SK-N-SH (cell line): ENCODE measurements around the gene RASD2. TPM values are rescaled to one million over a fixed set of nuclear protein-coding genes. Genes with fewer than 3 reads are reported as not detected.

Experiments used
- CTCF ChIA-PET: fragments of 300-600, 350-600 bp; formaldehyde crosslinking; extraction: SDS; loops from one replicate; lab custom pipeline; 2021; lab: Yijun Ruan, JAX
- POLR2A ChIA-PET: fragments of 350-600 bp; sonication (Branson Sonifier 250); formaldehyde crosslinking; extraction: SDS; loops from one replicate; lab custom pipeline; 2020; ENCODE audit warnings: antibody characterized with exemption, inconsistent platforms; lab: Yijun Ruan, JAX
- DNase-seq: peaks from one replicate; pipeline ENCODE4 v3.0.0; 2012
- H2AFZ ChIP-seq: fragments of 200-600 bp; sonication (generic); 2 replicates; pipeline ENCODE4 v1.8.1; 2016; ENCODE audit warnings: antibody characterized with exemption, mild to moderate bottlenecking, low read depth
- H3F3A ChIP-seq: fragments of 200-600 bp; sonication (generic); replicated peaks from 2 replicates; pipeline ENCODE3; 2016; ENCODE audit warnings: antibody characterized with exemption, mild to moderate bottlenecking; ENCODE audit not compliant: insufficient read depth
- H3K27ac ChIP-seq, 2 experiments: fragments of 200-500 bp in 1 of 2; fragments of 200-600 bp in 1 of 2; sonication (Bioruptor generic) in 1 of 2; sonication (generic), shearing (Covaris generic) in 1 of 2; 2 replicates each; pipeline versions ENCODE4 v1.5.1 to v1.6.1; 2014 to 2016; ENCODE audit warnings: low read depth in 2 of 2, inconsistent platforms in 1 of 2, low read length in 1 of 2, mild to moderate bottlenecking in 1 of 2, mixed read lengths in 1 of 2
- H3K27me3 ChIP-seq: fragments of 200-600 bp; sonication (generic), shearing (Covaris generic); 2 replicates; pipeline ENCODE4 v1.6.1; 2016; ENCODE audit warnings: mixed run types; ENCODE audit not compliant: insufficient read depth
- H3K36me3 ChIP-seq, 2 experiments: fragments of 200-500 bp in 1 of 2; fragments of 200-600 bp in 1 of 2; sonication (Bioruptor generic) in 1 of 2; sonication (generic) in 1 of 2; replicated peaks in 1 of 2; 2 replicates each; pipeline versions ENCODE3 to v1.5.1; 2014 to 2016; ENCODE audit warnings: low read length in 1 of 2, mild to moderate bottlenecking in 1 of 2; ENCODE audit not compliant: insufficient read depth in 2 of 2, control insufficient read depth in 1 of 2
- H3K4me1 ChIP-seq, 2 experiments: fragments of 200-500 bp in 1 of 2; fragments of 200-600 bp in 1 of 2; sonication (Bioruptor generic) in 1 of 2; sonication (generic), shearing (Covaris generic) in 1 of 2; 2 replicates each; pipeline versions ENCODE4 v1.5.1 to v1.6.1; 2014 to 2016; ENCODE audit warnings: low read depth in 1 of 2, low read length in 1 of 2, mixed run types in 1 of 2; ENCODE audit not compliant: insufficient read depth in 2 of 2, control insufficient read depth in 1 of 2
- H3K4me2 ChIP-seq: fragments of 200-600 bp; sonication (generic), shearing (Covaris generic); 2 replicates; pipeline ENCODE4 v1.6.1; 2017; ENCODE audit warnings: mixed run types
- H3K4me3 ChIP-seq, 2 experiments: fragments of 200-500 bp in 1 of 2; fragments of 200-600 bp in 1 of 2; sonication (Bioruptor generic) in 1 of 2; sonication (generic), shearing (Covaris generic) in 1 of 2; 2 replicates each; pipeline versions ENCODE4 v1.5.1 to v1.8.1; 2014 to 2016; ENCODE audit warnings: low read depth in 2 of 2, inconsistent platforms in 1 of 2, low read length in 1 of 2, mild to moderate bottlenecking in 1 of 2, mixed read lengths in 1 of 2, moderate library complexity in 1 of 2
- H3K79me2 ChIP-seq: fragments of 200-600 bp; sonication (generic); 2 replicates; pipeline ENCODE4 v1.8.1; 2017; ENCODE audit warnings: mild to moderate bottlenecking; ENCODE audit not compliant: insufficient read depth
- H3K9ac ChIP-seq: fragments of 200-600 bp; sonication (generic); 2 replicates; pipeline ENCODE4 v1.6.1; 2017; ENCODE audit warnings: mixed run types
- H3K9me2 ChIP-seq: fragments of 200-600 bp; sonication (generic); 2 replicates; pipeline ENCODE4 v1.6.1; 2017; ENCODE audit warnings: mixed run types
- H3K9me3 ChIP-seq: fragments of 200-600 bp; sonication (generic); 2 replicates; pipeline ENCODE4 v1.6.1; 2017; ENCODE audit warnings: mixed run types, mild to moderate bottlenecking, moderate library complexity
- H4K20me1 ChIP-seq: fragments of 200-600 bp; sonication (generic); 2 replicates; pipeline ENCODE4 v1.6.1; 2017; ENCODE audit warnings: mild to moderate bottlenecking, mixed run types; ENCODE audit not compliant: insufficient read depth
- CHD2 ChIP-seq: fragments of 150-350 bp; IDR thresholded peaks from 2 replicates; pipeline ENCODE4 v1.6.1; 2018; ENCODE audit warnings: low read length; ENCODE audit not compliant: partially characterized antibody
- ELF1 ChIP-seq: IDR thresholded peaks from 2 replicates; pipeline ENCODE4 v1.4.0; 2012
- EP300 ChIP-seq, 2 experiments: IDR thresholded peaks; 2 replicates each; pipeline versions ENCODE4 v1.4.0 to v1.6.1; 2012; ENCODE audit warnings: borderline replicate concordance in 1 of 2, low read depth in 1 of 2, low read length in 1 of 2
- EZH2phosphoT487 ChIP-seq: fragments of 200-600 bp; sonication (generic); IDR thresholded peaks from 2 replicates; pipeline ENCODE4 v1.6.1; 2017; ENCODE audit warnings: low read depth, mixed run types, mild to moderate bottlenecking, antibody characterized with exemption, moderate library complexity, borderline replicate concordance
- FOXJ3 ChIP-seq: sonication (generic); formaldehyde crosslinking; IDR thresholded peaks from 2 replicates; pipeline ENCODE4 v1.5.1; 2020; ENCODE audit warnings: mild to moderate bottlenecking, missing genetic modification reagents
- GATA2 ChIP-seq: sonication (generic); formaldehyde crosslinking; IDR thresholded peaks from 2 replicates; pipeline ENCODE4 v1.5.0; 2020; ENCODE audit warnings: mild to moderate bottlenecking, missing genetic modification reagents
- JUND ChIP-seq: IDR thresholded peaks from 2 replicates; pipeline ENCODE4 v1.4.0; 2012
- MEF2A ChIP-seq: IDR thresholded peaks from 2 replicates; pipeline ENCODE4 v1.4.0; 2012; ENCODE audit warnings: low read depth, borderline replicate concordance
- NFIC ChIP-seq: IDR thresholded peaks from 2 replicates; pipeline ENCODE4 v1.4.0; 2012; ENCODE audit warnings: borderline replicate concordance
- NRF1 ChIP-seq: IDR thresholded peaks from 2 replicates; pipeline ENCODE4 v1.6.1; 2012; ENCODE audit warnings: low read depth, mild to moderate bottlenecking, low read length
- POLR2AphosphoS5 ChIP-seq: IDR thresholded peaks from 2 replicates; pipeline ENCODE4 v1.6.1; 2012; ENCODE audit warnings: low read depth, low read length
- RXRA ChIP-seq: IDR thresholded peaks from 2 replicates; pipeline ENCODE4 v1.4.0; 2012; ENCODE audit warnings: low read depth, mild to moderate bottlenecking, borderline replicate concordance
- SIN3A ChIP-seq: IDR thresholded peaks from 2 replicates; pipeline ENCODE4 v1.6.1; 2012; ENCODE audit warnings: low read depth, mild to moderate bottlenecking, low read length, moderate library complexity, borderline replicate concordance
- SMC3 ChIP-seq: IDR thresholded peaks from 2 replicates; pipeline ENCODE4 v1.6.1; 2012; ENCODE audit warnings: low read depth, low read length, improper control_type of control experiment
- WGBS: methylation state at CpG from one replicate; pipeline ENCODE4 v1.1.6; 2017; ENCODE audit warnings: low lambda C conversion rate; 5-methylcytosine and 5-hydroxymethylcytosine counted together
- polyA plus RNA-seq, 3 experiments: library from polyadenylated mRNA; depleted of rRNA; stranded (reverse); fragments of >200 nt; gene quantifications; 2 replicates each; pipeline ENCODE4 v1.2.3, GENCODE V29; 2012
- TF ChIP-seq, protein P1 (sequence below): IDR thresholded peaks from 2 replicates; pipeline ENCODE4 v1.4.0; 2012; ENCODE audit warnings: low read depth, borderline replicate concordance
- TF ChIP-seq, protein P2 (sequence below): IDR thresholded peaks from 2 replicates; pipeline ENCODE4 v1.4.0; 2012; ENCODE audit warnings: low read depth, borderline replicate concordance
- TF ChIP-seq, protein P3 (sequence below): fragments of 150-350 bp; IDR thresholded peaks from 2 replicates; pipeline ENCODE4 v1.6.1; 2016; ENCODE audit warnings: mild to moderate bottlenecking, low read depth, low read length
- TF ChIP-seq, protein P4 (sequence below): fragments of 150-350 bp; IDR thresholded peaks from 2 replicates; pipeline ENCODE4 v1.6.1; 2017; ENCODE audit warnings: antibody characterized with exemption, low read length, low read depth, borderline replicate concordance
- TF ChIP-seq, protein P5 (sequence below): fragments of 200-600 bp; sonication (generic); IDR thresholded peaks from 2 replicates; pipeline ENCODE4 v1.6.1; 2017; ENCODE audit warnings: antibody characterized with exemption, mild to moderate bottlenecking, moderate library complexity

Gene RASD2
- polyA plus RNA-seq, 1 of the 3 experiments (the other 2 are of a cell fraction) = 0.30 TPM

DNA sequence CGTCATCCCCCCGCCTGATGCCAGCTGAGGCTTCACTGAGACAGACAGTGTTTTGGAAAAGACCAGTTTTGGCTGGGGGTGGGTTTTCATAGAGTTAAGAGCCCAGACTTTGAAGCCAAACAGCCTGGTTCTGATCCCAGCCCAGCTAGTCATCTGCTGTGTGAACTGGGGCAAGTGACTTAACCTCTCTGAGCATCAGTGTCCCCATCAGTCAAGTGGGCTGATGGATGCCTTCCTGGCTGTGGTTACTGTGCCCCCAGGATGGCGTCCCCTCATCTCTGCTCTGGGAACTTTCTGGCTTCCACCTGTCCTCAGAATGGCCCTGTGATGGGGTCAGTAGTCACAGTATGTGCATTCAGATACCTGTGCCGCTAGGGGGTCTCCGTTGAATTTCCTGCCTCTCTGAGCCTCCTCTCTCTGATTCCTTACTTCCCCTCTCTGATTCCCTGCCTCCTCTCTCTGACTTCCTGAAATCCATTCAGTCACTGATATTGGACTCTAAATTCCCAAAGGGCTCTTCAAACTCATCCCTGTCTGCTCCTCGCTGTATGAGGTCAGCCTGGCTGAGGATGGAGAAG lies 2.4 kb downstream of the RASD2 start:
- Histone ChIP-seq H3F3A (peaks cover 3% of the 10 kb centered on the region), H3K4me1 (peaks cover 7 to 11% of the 10 kb centered on the region in 2 experiments; a peak in 2 of 4 replicates), H3K4me3 (no peak overlapping the region), H2AFZ (no peak overlapping the region), H3K27ac (no peak overlapping the region), H3K9me3 (no peaks in the 10 kb centered on the region), H3K9me2 (no peaks in the 10 kb centered on the region), H3K4me2 (no peak overlapping the region), H3K9ac (no peak overlapping the region), H4K20me1 (no peaks in the 10 kb centered on the region), H3K79me2 (peaks cover 7% of the 10 kb centered on the region; the same call in 1 of the 2 replicates), H3K27me3 (no peaks in the 10 kb centered on the region), H3K36me3 (no peaks in the 10 kb centered on the region)
- CTCF ChIA-PET = interaction anchor here (2.8 to 8.0 kb wide), 2 partner anchors 16 to 112 kb away, joined by 13 to 60 read pairs; no protein-coding TSS in a partner anchor
- TF ChIP-seq EP300 (IDR thresholded peaks at IDR 0.05; ENCODE audit: borderline replicate concordance in 1 of 2, low read depth in 1 of 2, low read length in 1 of 2) (no peak), RXRA (no peak), MEF2A (no peak), NRF1 (no peak), SIN3A (no peak), ELF1 (no peak), GATA2 (no peak), NFIC (no peak), CHD2 (no peak), POLR2AphosphoS5 (no peak), FOXJ3 (no peak), SMC3 (no peak), JUND (no peak), EZH2phosphoT487 (no peak)
- TF ChIP-seq, protein P1, sequence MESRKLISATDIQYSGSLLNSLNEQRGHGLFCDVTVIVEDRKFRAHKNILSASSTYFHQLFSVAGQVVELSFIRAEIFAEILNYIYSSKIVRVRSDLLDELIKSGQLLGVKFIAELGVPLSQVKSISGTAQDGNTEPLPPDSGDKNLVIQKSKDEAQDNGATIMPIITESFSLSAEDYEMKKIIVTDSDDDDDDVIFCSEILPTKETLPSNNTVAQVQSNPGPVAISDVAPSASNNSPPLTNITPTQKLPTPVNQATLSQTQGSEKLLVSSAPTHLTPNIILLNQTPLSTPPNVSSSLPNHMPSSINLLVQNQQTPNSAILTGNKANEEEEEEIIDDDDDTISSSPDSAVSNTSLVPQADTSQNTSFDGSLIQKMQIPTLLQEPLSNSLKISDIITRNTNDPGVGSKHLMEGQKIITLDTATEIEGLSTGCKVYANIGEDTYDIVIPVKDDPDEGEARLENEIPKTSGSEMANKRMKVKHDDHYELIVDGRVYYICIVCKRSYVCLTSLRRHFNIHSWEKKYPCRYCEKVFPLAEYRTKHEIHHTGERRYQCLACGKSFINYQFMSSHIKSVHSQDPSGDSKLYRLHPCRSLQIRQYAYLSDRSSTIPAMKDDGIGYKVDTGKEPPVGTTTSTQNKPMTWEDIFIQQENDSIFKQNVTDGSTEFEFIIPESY = no peak
- TF ChIP-seq, protein P2, sequence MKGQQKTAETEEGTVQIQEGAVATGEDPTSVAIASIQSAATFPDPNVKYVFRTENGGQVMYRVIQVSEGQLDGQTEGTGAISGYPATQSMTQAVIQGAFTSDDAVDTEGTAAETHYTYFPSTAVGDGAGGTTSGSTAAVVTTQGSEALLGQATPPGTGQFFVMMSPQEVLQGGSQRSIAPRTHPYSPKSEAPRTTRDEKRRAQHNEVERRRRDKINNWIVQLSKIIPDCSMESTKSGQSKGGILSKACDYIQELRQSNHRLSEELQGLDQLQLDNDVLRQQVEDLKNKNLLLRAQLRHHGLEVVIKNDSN = no peak
- TF ChIP-seq, protein P3, sequence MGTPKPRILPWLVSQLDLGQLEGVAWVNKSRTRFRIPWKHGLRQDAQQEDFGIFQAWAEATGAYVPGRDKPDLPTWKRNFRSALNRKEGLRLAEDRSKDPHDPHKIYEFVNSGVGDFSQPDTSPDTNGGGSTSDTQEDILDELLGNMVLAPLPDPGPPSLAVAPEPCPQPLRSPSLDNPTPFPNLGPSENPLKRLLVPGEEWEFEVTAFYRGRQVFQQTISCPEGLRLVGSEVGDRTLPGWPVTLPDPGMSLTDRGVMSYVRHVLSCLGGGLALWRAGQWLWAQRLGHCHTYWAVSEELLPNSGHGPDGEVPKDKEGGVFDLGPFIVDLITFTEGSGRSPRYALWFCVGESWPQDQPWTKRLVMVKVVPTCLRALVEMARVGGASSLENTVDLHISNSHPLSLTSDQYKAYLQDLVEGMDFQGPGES = no peak
- TF ChIP-seq, protein P4, sequence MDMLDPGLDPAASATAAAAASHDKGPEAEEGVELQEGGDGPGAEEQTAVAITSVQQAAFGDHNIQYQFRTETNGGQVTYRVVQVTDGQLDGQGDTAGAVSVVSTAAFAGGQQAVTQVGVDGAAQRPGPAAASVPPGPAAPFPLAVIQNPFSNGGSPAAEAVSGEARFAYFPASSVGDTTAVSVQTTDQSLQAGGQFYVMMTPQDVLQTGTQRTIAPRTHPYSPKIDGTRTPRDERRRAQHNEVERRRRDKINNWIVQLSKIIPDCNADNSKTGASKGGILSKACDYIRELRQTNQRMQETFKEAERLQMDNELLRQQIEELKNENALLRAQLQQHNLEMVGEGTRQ = no peak
- TF ChIP-seq, protein P5, sequence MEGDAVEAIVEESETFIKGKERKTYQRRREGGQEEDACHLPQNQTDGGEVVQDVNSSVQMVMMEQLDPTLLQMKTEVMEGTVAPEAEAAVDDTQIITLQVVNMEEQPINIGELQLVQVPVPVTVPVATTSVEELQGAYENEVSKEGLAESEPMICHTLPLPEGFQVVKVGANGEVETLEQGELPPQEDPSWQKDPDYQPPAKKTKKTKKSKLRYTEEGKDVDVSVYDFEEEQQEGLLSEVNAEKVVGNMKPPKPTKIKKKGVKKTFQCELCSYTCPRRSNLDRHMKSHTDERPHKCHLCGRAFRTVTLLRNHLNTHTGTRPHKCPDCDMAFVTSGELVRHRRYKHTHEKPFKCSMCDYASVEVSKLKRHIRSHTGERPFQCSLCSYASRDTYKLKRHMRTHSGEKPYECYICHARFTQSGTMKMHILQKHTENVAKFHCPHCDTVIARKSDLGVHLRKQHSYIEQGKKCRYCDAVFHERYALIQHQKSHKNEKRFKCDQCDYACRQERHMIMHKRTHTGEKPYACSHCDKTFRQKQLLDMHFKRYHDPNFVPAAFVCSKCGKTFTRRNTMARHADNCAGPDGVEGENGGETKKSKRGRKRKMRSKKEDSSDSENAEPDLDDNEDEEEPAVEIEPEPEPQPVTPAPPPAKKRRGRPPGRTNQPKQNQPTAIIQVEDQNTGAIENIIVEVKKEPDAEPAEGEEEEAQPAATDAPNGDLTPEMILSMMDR = no peak
- POLR2A ChIA-PET = no interaction called here
- WGBS = 92% methylated on average over 5 of the region's 6 CpGs
- no peak for DNase-seq
